H1 (cell line): ENCODE data around the gene CAPNS1.

Experiments used
- CHD2 ChIP-seq: IDR thresholded peaks from 2 replicates; pipeline ENCODE4 v1.6.1; 2012; ENCODE audit warnings: low read length, improper control_type of control experiment
- YY1 ChIP-seq: IDR thresholded peaks from 2 replicates; pipeline ENCODE4 v1.6.1; 2011; ENCODE audit warnings: low read depth, mild to moderate bottlenecking, low read length
- TF ChIP-seq, protein P1 (sequence below), 3 experiments: IDR thresholded peaks; 1 replicate in 2 of 3; 2 replicates in 1 of 3; pipeline versions ENCODE4 v1.5.1 to v1.6.1; 2011; ENCODE audit warnings: low read length in 3 of 3, mild to moderate bottlenecking in 3 of 3, inconsistent platforms in 2 of 3, low read depth in 1 of 3, moderate library complexity in 1 of 3; ENCODE audit not compliant: insufficient read depth in 1 of 3; ENCODE audit errors: control extremely low read depth in 1 of 3

DNA sequence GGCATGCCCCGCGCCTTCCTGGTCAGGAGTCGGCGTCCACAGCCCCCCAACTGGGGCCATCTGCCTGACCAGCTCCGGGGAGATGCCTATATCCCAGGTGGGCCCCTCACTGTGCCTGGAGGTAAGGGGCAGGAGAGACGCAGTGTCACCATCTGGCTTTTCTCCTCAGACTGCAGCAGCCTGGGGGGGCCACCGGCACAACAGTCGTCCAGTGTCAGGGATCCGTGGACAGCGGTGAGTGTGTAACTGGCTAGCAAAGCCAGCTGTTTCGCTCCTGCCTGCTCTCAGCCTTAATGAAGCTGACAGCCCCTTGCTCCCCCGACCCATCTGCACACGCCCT, 28.7 kb upstream of the CAPNS1 start:
- TF ChIP-seq, protein P1, sequence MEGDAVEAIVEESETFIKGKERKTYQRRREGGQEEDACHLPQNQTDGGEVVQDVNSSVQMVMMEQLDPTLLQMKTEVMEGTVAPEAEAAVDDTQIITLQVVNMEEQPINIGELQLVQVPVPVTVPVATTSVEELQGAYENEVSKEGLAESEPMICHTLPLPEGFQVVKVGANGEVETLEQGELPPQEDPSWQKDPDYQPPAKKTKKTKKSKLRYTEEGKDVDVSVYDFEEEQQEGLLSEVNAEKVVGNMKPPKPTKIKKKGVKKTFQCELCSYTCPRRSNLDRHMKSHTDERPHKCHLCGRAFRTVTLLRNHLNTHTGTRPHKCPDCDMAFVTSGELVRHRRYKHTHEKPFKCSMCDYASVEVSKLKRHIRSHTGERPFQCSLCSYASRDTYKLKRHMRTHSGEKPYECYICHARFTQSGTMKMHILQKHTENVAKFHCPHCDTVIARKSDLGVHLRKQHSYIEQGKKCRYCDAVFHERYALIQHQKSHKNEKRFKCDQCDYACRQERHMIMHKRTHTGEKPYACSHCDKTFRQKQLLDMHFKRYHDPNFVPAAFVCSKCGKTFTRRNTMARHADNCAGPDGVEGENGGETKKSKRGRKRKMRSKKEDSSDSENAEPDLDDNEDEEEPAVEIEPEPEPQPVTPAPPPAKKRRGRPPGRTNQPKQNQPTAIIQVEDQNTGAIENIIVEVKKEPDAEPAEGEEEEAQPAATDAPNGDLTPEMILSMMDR (IDR thresholded peaks at IDR 0.05; ENCODE audit: control extremely low read depth in 1 of 3, insufficient read depth in 1 of 3, low read depth in 1 of 3, low read length in 3 of 3) = no peak
- TF ChIP-seq CHD2 (no peak), YY1 (no peak)
